SHP77 treated with DMSO at 0.1 percent for 48 hours (cell line): ENCODE measurements around the gene VPS50.
"Not testable (repeated sequence)": the region's sequence is repeated elsewhere in the genome, so short reads cannot be mapped to it uniquely, and the experiment has no call there.

Source experiments
- DNase-seq: peaks from one replicate; lab custom pipeline; 2025; lab: John Stamatoyannopoulos, UW

The VPS50 gene

GRCh38 chr7:93238748-93239147 is 6.6 kb downstream of the VPS50 start:
- no peak for DNase-seq

- no peak for DNase-seq
Observed at GRCh38 chr7:93239824-93240223, 7.7 kb downstream of the VPS50 start.

- DNase-seq, result no peak
Observed at GRCh38 chr7:93242106-93242505, 9.9 kb downstream of the VPS50 start.

GRCh38 chr7:93245525-93246432 is 13.6 kb downstream of the VPS50 start:
- no peak for DNase-seq

GRCh38 chr7:93249491-93250148 is 17.5 kb downstream of the VPS50 start:
- DNase-seq, result no peak

GRCh38 chr7:93258661-93259060 is 26.5 kb downstream of the VPS50 start:
- DNase-seq, result no peak

- no peak for DNase-seq
Observed at GRCh38 chr7:93262535-93262934, 30.4 kb downstream of the VPS50 start.

GRCh38 chr7:93265220-93265619 is 33.1 kb downstream of the VPS50 start:
- no peak for DNase-seq

GRCh38 chr7:93279541-93279940 is 47.4 kb downstream of the VPS50 start:
- DNase-seq, result no peak

GRCh38 chr7:93284908-93285307 is 52.7 kb downstream of the VPS50 start:
- DNase-seq, result no peak

GRCh38 chr7:93293229-93293628 is 61.1 kb downstream of the VPS50 start:
- DNase-seq, result no peak

GRCh38 chr7:93298206-93298605 is 66.0 kb downstream of the VPS50 start:
- DNase-seq, result no peak

GRCh38 chr7:93298671-93299070 is 66.5 kb downstream of the VPS50 start:
- DNase-seq, result no peak

GRCh38 chr7:93301736-93302135 is 69.6 kb downstream of the VPS50 start:
- no peak for DNase-seq

GRCh38 chr7:93307131-93307660 is 75.0 kb downstream of the VPS50 start:
- DNase-seq, result no peak

- DNase-seq, result no peak
Observed at GRCh38 chr7:93307943-93308342, 75.8 kb downstream of the VPS50 start.

GRCh38 chr7:93310346-93310745 is 78.2 kb downstream of the VPS50 start:
- no peak for DNase-seq

GRCh38 chr7:93314449-93314848 is 82.3 kb downstream of the VPS50 start:
- DNase-seq, result no peak

GRCh38 chr7:93315896-93316295 is 83.7 kb downstream of the VPS50 start:
- no peak for DNase-seq

- no peak for DNase-seq
Observed at GRCh38 chr7:93316730-93317129, 84.6 kb downstream of the VPS50 start.

- no peak for DNase-seq
Observed at GRCh38 chr7:93320887-93321286, 88.7 kb downstream of the VPS50 start.

GRCh38 chr7:93326291-93326690 is 94.1 kb downstream of the VPS50 start:
- not testable (repeated sequence) for DNase-seq

- DNase-seq, result no peak
Observed at GRCh38 chr7:93327006-93327633, 95.0 kb downstream of the VPS50 start.
